ENCODE data around the gene PCSK5. TPM values are rescaled to one million over a fixed set of nuclear protein-coding genes. Genes with fewer than 3 reads are reported as not detected.
"Not testable (repeated sequence)": the region's sequence is repeated elsewhere in the genome, so short reads cannot be mapped to it uniquely, and the experiment has no call there.

PCSK5 gene
- total RNA-seq, 1 experiment from 2014 or later = 33.8 TPM

GRCh38 chr9:76310577-76310976, 420.1 kb downstream of the PCSK5 start:
- no peak for DNase-seq (ENCODE audit: low spot score)

- no peak for DNase-seq (ENCODE audit: low spot score)
Observed at GRCh38 chr9:76310991-76311390, 420.5 kb downstream of the PCSK5 start.

- DNase-seq (ENCODE audit: low spot score) = no peak
Observed at GRCh38 chr9:76311537-76311936, 421.1 kb downstream of the PCSK5 start.

- DNase-seq (ENCODE audit: low spot score) = peak; percentile 21
Observed at GRCh38 chr9:76313771-76314170, 423.3 kb downstream of the PCSK5 start.

GRCh38 chr9:76314321-76314720, 423.8 kb downstream of the PCSK5 start:
- DNase-seq (ENCODE audit: low spot score) = no peak

GRCh38 chr9:76316069-76316468, 425.6 kb downstream of the PCSK5 start:
- DNase-seq (ENCODE audit: low spot score) = no peak

- DNase-seq (ENCODE audit: low spot score) = not testable (repeated sequence)
Observed at GRCh38 chr9:76319466-76319865, 429.0 kb downstream of the PCSK5 start.

- no peak for DNase-seq (ENCODE audit: low spot score)
Observed at GRCh38 chr9:76321195-76321828, 430.8 kb downstream of the PCSK5 start.

- peak; percentile 12 for DNase-seq (ENCODE audit: low spot score)
Observed at GRCh38 chr9:76322810-76323209, 432.3 kb downstream of the PCSK5 start.

GRCh38 chr9:76323490-76323889, 433.0 kb downstream of the PCSK5 start:
- no peak for DNase-seq (ENCODE audit: low spot score)

- not testable (repeated sequence) for DNase-seq (ENCODE audit: low spot score)
Observed at GRCh38 chr9:76324030-76324429, 433.6 kb downstream of the PCSK5 start.

- no peak for DNase-seq (ENCODE audit: low spot score)
Observed at GRCh38 chr9:76330034-76330433, 439.6 kb downstream of the PCSK5 start.

GRCh38 chr9:76333388-76333787, 442.9 kb downstream of the PCSK5 start:
- DNase-seq (ENCODE audit: low spot score) = no peak

GRCh38 chr9:76333964-76334363, 443.5 kb downstream of the PCSK5 start:
- no peak for DNase-seq (ENCODE audit: low spot score)

- no peak for DNase-seq (ENCODE audit: low spot score)
Observed at GRCh38 chr9:76336027-76336426, 445.6 kb downstream of the PCSK5 start.

- DNase-seq (ENCODE audit: low spot score) = no peak
Observed at GRCh38 chr9:76338418-76338817, 447.9 kb downstream of the PCSK5 start.

GRCh38 chr9:76341616-76342015, 451.1 kb downstream of the PCSK5 start:
- no peak for DNase-seq (ENCODE audit: low spot score)

- no peak for DNase-seq (ENCODE audit: low spot score)
Observed at GRCh38 chr9:76342201-76342600, 451.7 kb downstream of the PCSK5 start.

- DNase-seq (ENCODE audit: low spot score) = no peak
Observed at GRCh38 chr9:76342858-76343257, 452.4 kb downstream of the PCSK5 start.

- no peak for DNase-seq (ENCODE audit: low spot score)
Observed at GRCh38 chr9:76349865-76350264, 459.4 kb downstream of the PCSK5 start.

- no peak for DNase-seq (ENCODE audit: low spot score)
Observed at GRCh38 chr9:76351006-76351405, 460.5 kb downstream of the PCSK5 start.

GRCh38 chr9:76352026-76352620, 461.6 kb downstream of the PCSK5 start:
- no peak for DNase-seq (ENCODE audit: low spot score)

- DNase-seq (ENCODE audit: low spot score) = no peak
Observed at GRCh38 chr9:76353280-76353679, 462.8 kb downstream of the PCSK5 start.

- DNase-seq (ENCODE audit: low spot score) = no peak
Observed at GRCh38 chr9:76354221-76354620, 463.7 kb downstream of the PCSK5 start.
